ENCODE measurements around the gene SERP2.

- TF ChIP-seq EP300 (IDR thresholded peaks at IDR 0.05; ENCODE audit: borderline replicate concordance in 1 of 2, control insufficient read depth in 1 of 2, low read depth in 2 of 2, low read length in 2 of 2) (no peak), CREB1 (IDR thresholded peaks at IDR 0.05; ENCODE audit: low read depth) (no peak), GATAD2B (conservative IDR thresholded peaks at IDR 0.05; ENCODE audit: low read depth) (no peak), E2F4 (IDR thresholded peaks at IDR 0.05; ENCODE audit: low read depth, low read length) (no peak), STAT3 (IDR thresholded peaks at IDR 0.05; ENCODE audit: low read depth, low read length) (no peak), RCOR1 (conservative IDR thresholded peaks at IDR 0.05; ENCODE audit: low read depth, low read length) (no peak), CTCF (IDR thresholded peaks at IDR 0.05 in 2 of 3, conservative IDR thresholded peaks at IDR 0.05 in 1 of 3; ENCODE audit: control insufficient read depth in 2 of 3, extremely low read depth in 1 of 3, insufficient read depth in 1 of 3, low read depth in 3 of 3, low read length in 3 of 3) (no peak), EGR1 (IDR thresholded peaks at IDR 0.05; ENCODE audit: borderline replicate concordance in 1 of 2, low read depth in 2 of 2, low read length in 2 of 2) (no peak)
Observed at GRCh38 chr13:44404261-44405132, 30.9 kb downstream of the SERP2 start.

All from GM12878 (cell line).